Nephron (organoid): ENCODE measurements around the gene ACTR1A.

Experiments
- H3K27ac Mint-ChIP-seq, 3 experiments: 2 replicates each; pipeline ENCODE4 v1.8.0; 2020; ENCODE audit warnings: mixed read lengths in 3 of 3, mild to moderate bottlenecking in 2 of 3, moderate library complexity in 1 of 3
- H3K27me3 Mint-ChIP-seq: 2 replicates; pipeline ENCODE4 v1.8.0; 2021; ENCODE audit warnings: low read depth, mild to moderate bottlenecking, moderate library complexity, mixed read lengths
- H3K36me3 Mint-ChIP-seq: 2 replicates; pipeline ENCODE4 v1.8.0; 2020; ENCODE audit warnings: low read depth, mixed read lengths
- H3K4me1 Mint-ChIP-seq: 2 replicates; pipeline ENCODE4 v1.8.0; 2020; ENCODE audit warnings: mixed read lengths
- H3K4me3 Mint-ChIP-seq, 3 experiments: 2 replicates each; pipeline ENCODE4 v1.8.0; 2020; ENCODE audit warnings: mild to moderate bottlenecking in 3 of 3, mixed read lengths in 3 of 3, moderate library complexity in 2 of 3
- H3K9me3 Mint-ChIP-seq: 2 replicates; pipeline ENCODE4 v1.8.0; 2020; ENCODE audit warnings: mixed read lengths
- TF ChIP-seq, protein P1 (sequence below), 3 experiments: fragments of 200-600 bp; sonication (generic); IDR thresholded peaks; one replicate each; pipeline ENCODE4 v1.5.0; 2021; ENCODE audit warnings: antibody characterized with exemption in 3 of 3; ENCODE audit not compliant: unreplicated experiment in 3 of 3

Gene ACTR1A

GRCh38 chr10:102545265-102545871 is 42.9 kb upstream of the ACTR1A start:
- Mint-ChIP-seq H3K36me3 (peaks cover 29% of the 10 kb centered on the region), H3K4me3 (no peak overlapping the region), H3K4me1 (peaks cover 18% of the 10 kb centered on the region), H3K9me3 (no peaks in the 10 kb centered on the region), H3K27me3 (no peaks in the 10 kb centered on the region), H3K27ac (peak overlapping the region in 2 of 3 experiments; percentile 54 to 71)
- TF ChIP-seq, protein P1, sequence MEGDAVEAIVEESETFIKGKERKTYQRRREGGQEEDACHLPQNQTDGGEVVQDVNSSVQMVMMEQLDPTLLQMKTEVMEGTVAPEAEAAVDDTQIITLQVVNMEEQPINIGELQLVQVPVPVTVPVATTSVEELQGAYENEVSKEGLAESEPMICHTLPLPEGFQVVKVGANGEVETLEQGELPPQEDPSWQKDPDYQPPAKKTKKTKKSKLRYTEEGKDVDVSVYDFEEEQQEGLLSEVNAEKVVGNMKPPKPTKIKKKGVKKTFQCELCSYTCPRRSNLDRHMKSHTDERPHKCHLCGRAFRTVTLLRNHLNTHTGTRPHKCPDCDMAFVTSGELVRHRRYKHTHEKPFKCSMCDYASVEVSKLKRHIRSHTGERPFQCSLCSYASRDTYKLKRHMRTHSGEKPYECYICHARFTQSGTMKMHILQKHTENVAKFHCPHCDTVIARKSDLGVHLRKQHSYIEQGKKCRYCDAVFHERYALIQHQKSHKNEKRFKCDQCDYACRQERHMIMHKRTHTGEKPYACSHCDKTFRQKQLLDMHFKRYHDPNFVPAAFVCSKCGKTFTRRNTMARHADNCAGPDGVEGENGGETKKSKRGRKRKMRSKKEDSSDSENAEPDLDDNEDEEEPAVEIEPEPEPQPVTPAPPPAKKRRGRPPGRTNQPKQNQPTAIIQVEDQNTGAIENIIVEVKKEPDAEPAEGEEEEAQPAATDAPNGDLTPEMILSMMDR (IDR thresholded peaks at IDR 0.05; ENCODE audit: unreplicated experiment in 3 of 3), result no peak

- TF ChIP-seq, protein P1 (IDR thresholded peaks at IDR 0.05; ENCODE audit: unreplicated experiment in 3 of 3), result no peak
Measured at GRCh38 chr10:102542800-102543418, 40.4 kb upstream of the ACTR1A start.

GRCh38 chr10:102540023-102540422 is 37.5 kb upstream of the ACTR1A start:
- H3K36me3 Mint-ChIP-seq, result peaks cover 26% of the 10 kb centered on the region
- H3K9me3 Mint-ChIP-seq, result no peaks in the 10 kb centered on the region
- TF ChIP-seq, protein P1 (IDR thresholded peaks at IDR 0.05; ENCODE audit: unreplicated experiment in 3 of 3), result peak in 1 of 3 experiments; percentile 14
- H3K27me3 Mint-ChIP-seq, result no peaks in the 10 kb centered on the region
- no peak overlapping the region for H3K27ac Mint-ChIP-seq
- H3K4me1 Mint-ChIP-seq, result no peaks in the 10 kb centered on the region
- H3K4me3 Mint-ChIP-seq, result no peak overlapping the region

More at GRCh38 chr10:102542800-102543418, 40.4 kb upstream of the ACTR1A start:
- Mint-ChIP-seq H3K36me3 (peaks cover 16% of the 10 kb centered on the region), H3K27me3 (no peaks in the 10 kb centered on the region), H3K27ac (no peak overlapping the region), H3K4me1 (peaks cover 18% of the 10 kb centered on the region), H3K4me3 (no peak overlapping the region), H3K9me3 (no peaks in the 10 kb centered on the region)

DNA sequence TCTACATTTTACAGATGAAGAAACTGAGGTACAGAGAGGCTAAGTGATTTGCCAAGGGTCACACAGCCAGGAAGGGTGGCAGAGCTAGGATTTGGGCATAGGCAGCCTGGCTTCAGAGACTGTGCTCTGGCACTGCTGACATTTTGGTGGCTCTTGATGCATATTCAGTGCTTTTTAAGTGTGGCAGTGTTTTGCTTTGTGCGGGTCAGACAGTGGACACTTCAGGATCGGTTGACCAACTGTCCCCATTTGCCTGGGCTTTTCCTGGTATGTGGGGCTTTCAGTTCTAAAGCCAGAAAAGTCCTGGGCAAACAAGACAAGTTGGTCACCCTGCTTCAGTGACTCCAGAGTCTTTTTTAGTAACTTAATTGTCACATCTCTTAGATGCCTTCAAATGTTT is 36.3 kb upstream of the ACTR1A start:
- no peaks in the 10 kb centered on the region for H3K27me3 Mint-ChIP-seq
- H3K4me1 Mint-ChIP-seq, result no peaks in the 10 kb centered on the region
- peaks cover 30% of the 10 kb centered on the region for H3K36me3 Mint-ChIP-seq
- no peak overlapping the region for H3K4me3 Mint-ChIP-seq
- no peak overlapping the region for H3K27ac Mint-ChIP-seq
- no peaks in the 10 kb centered on the region for H3K9me3 Mint-ChIP-seq
- TF ChIP-seq, protein P1 (IDR thresholded peaks at IDR 0.05; ENCODE audit: unreplicated experiment in 3 of 3), result no peak

GRCh38 chr10:102537948-102538347 is 35.4 kb upstream of the ACTR1A start:
- no peaks in the 10 kb centered on the region for H3K9me3 Mint-ChIP-seq
- H3K27ac Mint-ChIP-seq, result no peak overlapping the region
- TF ChIP-seq, protein P1 (IDR thresholded peaks at IDR 0.05; ENCODE audit: unreplicated experiment in 3 of 3), result no peak
- no peak overlapping the region for H3K4me3 Mint-ChIP-seq
- H3K4me1 Mint-ChIP-seq, result no peaks in the 10 kb centered on the region
- H3K36me3 Mint-ChIP-seq, result peaks cover 32% of the 10 kb centered on the region
- H3K27me3 Mint-ChIP-seq, result no peaks in the 10 kb centered on the region

GRCh38 chr10:102537367-102537766 is 34.9 kb upstream of the ACTR1A start:
- Mint-ChIP-seq H3K4me3 (no peak overlapping the region), H3K9me3 (no peaks in the 10 kb centered on the region), H3K27me3 (no peaks in the 10 kb centered on the region), H3K4me1 (no peaks in the 10 kb centered on the region), H3K27ac (no peak overlapping the region), H3K36me3 (peaks cover 32% of the 10 kb centered on the region)
- TF ChIP-seq, protein P1 (IDR thresholded peaks at IDR 0.05; ENCODE audit: unreplicated experiment in 3 of 3), result no peak
